ENCODE results near the gene RER1.
"Not testable (repeated sequence)": the region's sequence is repeated elsewhere in the genome, so short reads cannot be mapped to it uniquely, and the experiment has no call there.

RER1 gene

GRCh38 chr1:2436876-2437275, 45.2 kb downstream of the RER1 start:
- TF ChIP-seq, protein P1, sequence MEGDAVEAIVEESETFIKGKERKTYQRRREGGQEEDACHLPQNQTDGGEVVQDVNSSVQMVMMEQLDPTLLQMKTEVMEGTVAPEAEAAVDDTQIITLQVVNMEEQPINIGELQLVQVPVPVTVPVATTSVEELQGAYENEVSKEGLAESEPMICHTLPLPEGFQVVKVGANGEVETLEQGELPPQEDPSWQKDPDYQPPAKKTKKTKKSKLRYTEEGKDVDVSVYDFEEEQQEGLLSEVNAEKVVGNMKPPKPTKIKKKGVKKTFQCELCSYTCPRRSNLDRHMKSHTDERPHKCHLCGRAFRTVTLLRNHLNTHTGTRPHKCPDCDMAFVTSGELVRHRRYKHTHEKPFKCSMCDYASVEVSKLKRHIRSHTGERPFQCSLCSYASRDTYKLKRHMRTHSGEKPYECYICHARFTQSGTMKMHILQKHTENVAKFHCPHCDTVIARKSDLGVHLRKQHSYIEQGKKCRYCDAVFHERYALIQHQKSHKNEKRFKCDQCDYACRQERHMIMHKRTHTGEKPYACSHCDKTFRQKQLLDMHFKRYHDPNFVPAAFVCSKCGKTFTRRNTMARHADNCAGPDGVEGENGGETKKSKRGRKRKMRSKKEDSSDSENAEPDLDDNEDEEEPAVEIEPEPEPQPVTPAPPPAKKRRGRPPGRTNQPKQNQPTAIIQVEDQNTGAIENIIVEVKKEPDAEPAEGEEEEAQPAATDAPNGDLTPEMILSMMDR (IDR thresholded peaks at IDR 0.05; ENCODE audit: low read depth, low read length, missing control alignments): no peak
- no peaks in the 10 kb centered on the region for H3K36me3 ChIP-seq (replicated peaks)
- H3K4me3 ChIP-seq (ENCODE audit: low read depth, low read length): no peak overlapping the region
- H3K27me3 ChIP-seq (replicated peaks): peaks cover 21% of the 10 kb centered on the region
- in situ Hi-C loops (cut with HindIII; ENCODE audit: low pct_ligation_motif_present, low sequenced_read_pairs): no loop called here
- DNase-seq: no peak
- no peak overlapping the region for H3K27ac ChIP-seq

DNA sequence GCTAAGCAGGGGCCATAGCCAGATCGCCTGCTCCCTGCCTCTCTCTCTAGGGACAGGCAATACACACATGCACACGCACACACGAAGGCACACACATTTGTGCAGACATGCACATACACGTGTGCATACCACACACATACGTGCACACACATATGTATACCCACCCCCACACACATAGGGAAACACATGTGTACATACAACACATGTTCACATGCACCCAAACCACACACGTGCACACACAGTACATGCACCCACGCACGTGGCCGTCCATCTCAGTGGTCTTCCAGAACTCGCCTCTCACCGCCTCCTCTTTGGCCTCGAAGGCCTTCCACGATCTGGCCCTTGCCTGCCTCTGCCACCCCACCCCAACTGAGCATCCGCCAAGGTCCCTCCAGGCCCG, 46.0 kb downstream of the RER1 start:
- TF ChIP-seq, protein P1 (IDR thresholded peaks at IDR 0.05; ENCODE audit: low read depth, low read length, missing control alignments): no peak
- Histone ChIP-seq H3K36me3 (replicated peaks) (no peaks in the 10 kb centered on the region), H3K27me3 (replicated peaks) (peaks cover 16% of the 10 kb centered on the region), H3K27ac (no peak overlapping the region), H3K4me3 (ENCODE audit: low read depth, low read length) (no peak overlapping the region)
- no peak for DNase-seq
- in situ Hi-C loops (cut with HindIII; ENCODE audit: low pct_ligation_motif_present, low sequenced_read_pairs): no loop called here

GRCh38 chr1:2438038-2438437, 46.4 kb downstream of the RER1 start:
- no peak for DNase-seq
- no peak overlapping the region for H3K27ac ChIP-seq
- TF ChIP-seq, protein P1 (IDR thresholded peaks at IDR 0.05; ENCODE audit: low read depth, low read length, missing control alignments): no peak
- in situ Hi-C loops (cut with HindIII; ENCODE audit: low pct_ligation_motif_present, low sequenced_read_pairs): no loop called here
- H3K4me3 ChIP-seq (ENCODE audit: low read depth, low read length): no peak overlapping the region
- peaks cover 12% of the 10 kb centered on the region for H3K27me3 ChIP-seq (replicated peaks)
- H3K36me3 ChIP-seq (replicated peaks): no peaks in the 10 kb centered on the region

DNA sequence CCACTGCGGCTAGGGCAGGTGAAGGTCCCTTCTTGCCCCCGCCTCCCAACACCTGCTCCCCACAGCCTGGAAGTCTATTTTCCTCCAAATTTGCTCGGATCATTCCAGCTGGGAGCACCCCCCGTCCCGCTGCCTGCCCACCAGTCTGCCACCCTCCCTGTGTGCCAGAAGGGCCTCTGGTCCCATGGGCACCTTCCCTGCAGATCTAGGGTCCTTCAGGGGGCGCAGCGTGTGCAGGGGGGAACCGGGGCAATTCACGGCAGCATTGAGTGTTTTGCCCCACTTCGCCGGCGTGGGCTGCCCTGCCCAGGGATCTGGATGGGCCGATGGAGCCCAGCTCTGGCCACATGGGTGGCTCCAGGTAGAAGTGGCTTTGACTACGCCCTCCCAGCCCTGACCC, 47.0 kb downstream of the RER1 start:
- no peaks in the 10 kb centered on the region for H3K36me3 ChIP-seq (replicated peaks)
- H3K27me3 ChIP-seq (replicated peaks): peaks cover 6% of the 10 kb centered on the region
- in situ Hi-C loops (cut with HindIII; ENCODE audit: low pct_ligation_motif_present, low sequenced_read_pairs): no loop called here
- TF ChIP-seq, protein P1 (IDR thresholded peaks at IDR 0.05; ENCODE audit: low read depth, low read length, missing control alignments): no peak
- H3K4me3 ChIP-seq (ENCODE audit: low read depth, low read length): no peak overlapping the region
- no peak overlapping the region for H3K27ac ChIP-seq
- DNase-seq: no peak

GRCh38 chr1:2439369-2439768, 47.7 kb downstream of the RER1 start:
- Histone ChIP-seq H3K4me3 (ENCODE audit: low read depth, low read length) (no peak overlapping the region), H3K36me3 (replicated peaks) (no peaks in the 10 kb centered on the region), H3K27ac (no peak overlapping the region), H3K27me3 (replicated peaks) (peaks cover under 1% of the 10 kb centered on the region)
- in situ Hi-C loops (cut with HindIII; ENCODE audit: low pct_ligation_motif_present, low sequenced_read_pairs): no loop called here
- DNase-seq: no peak
- TF ChIP-seq, protein P1 (IDR thresholded peaks at IDR 0.05; ENCODE audit: low read depth, low read length, missing control alignments): no peak

GRCh38 chr1:2440346-2440745, 48.7 kb downstream of the RER1 start:
- DNase-seq; H3K27ac ChIP-seq; H3K36me3 ChIP-seq (replicated peaks); H3K27me3 ChIP-seq (replicated peaks); H3K4me3 ChIP-seq (ENCODE audit: low read depth, low read length); in situ Hi-C loops (cut with HindIII; ENCODE audit: low pct_ligation_motif_present, low sequenced_read_pairs): not testable (repeated sequence)
